T-cell (primary cell): Measurements from ENCODE around the gene TRPC1. TPM values are rescaled to one million over a fixed set of nuclear protein-coding genes. Genes with fewer than 3 reads are reported as not detected.

Experiments
- ATAC-seq, 4 experiments: fragments of 200-7000 bp in 3 of 4; fragments of 150-1000 bp in 1 of 4; cut with Tn5 transposase; replicated peaks in 1 of 4; 1 replicate in 3 of 4; 2 replicates in 1 of 4; pipeline ENCODE4 v1.10.0; 2021; ENCODE audit warnings: moderate library complexity in 3 of 4, mild to moderate bottlenecking in 2 of 4, moderate number of reproducible peaks in 1 of 4
- CTCF ChIA-PET, 2 donors: fragments of 300-600 bp; sonication (Branson Sonifier 250); formaldehyde crosslinking; loops; one replicate each; lab custom pipeline; 2022; ENCODE audit warnings: antibody characterized with exemption in 2 of 2; lab: Charles Lee
- POLR2A ChIA-PET, 2 donors: fragments of 300-600 bp; sonication (Branson Sonifier 250); formaldehyde crosslinking; loops; one replicate each; lab custom pipeline; 2022; ENCODE audit warnings: antibody characterized with exemption in 2 of 2; lab: Charles Lee
- DNase-seq, 35 experiments: peaks; one replicate each; pipeline versions ENCODE4 v3.0.0 to v3.0.0-alpha.2; 2013 to 2023
- H3K27ac ChIP-seq: one replicate; pipeline ENCODE4 v1.5.1; 2013; ENCODE audit warnings: low read length
- H3K27me3 ChIP-seq, 2 experiments: replicated peaks in 1 of 2; 1 replicate in 1 of 2; 2 replicates in 1 of 2; pipeline versions ENCODE4 v1.6.1 to v1.7.0; 2013; ENCODE audit warnings: low read length in 1 of 2, mixed read lengths in 1 of 2; ENCODE audit not compliant: control insufficient read depth in 2 of 2, insufficient read depth in 2 of 2; ENCODE audit errors: extremely low read depth in 1 of 2
- H3K36me3 ChIP-seq, 2 donors: 1 replicate in 1 of 2; 2 replicates in 1 of 2; pipeline versions ENCODE4 v1.6.1 to v1.7.0; 2013; ENCODE audit warnings: low read length in 1 of 2; ENCODE audit not compliant: control insufficient read depth in 2 of 2, insufficient read depth in 1 of 2; ENCODE audit errors: extremely low read depth in 1 of 2
- H3K4me1 ChIP-seq, 2 experiments: 1 replicate in 1 of 2; 2 replicates in 1 of 2; pipeline versions ENCODE4 v1.6.1 to v1.7.0; 2013; ENCODE audit warnings: low read length in 2 of 2, mixed read lengths in 1 of 2; ENCODE audit not compliant: insufficient read depth in 2 of 2, control insufficient read depth in 1 of 2; ENCODE audit errors: extremely low read depth in 1 of 2
- H3K4me3 ChIP-seq, 2 donors: 1 replicate in 1 of 2; 2 replicates in 1 of 2; pipeline versions ENCODE4 v1.5.1 to v1.7.0; 2013; ENCODE audit warnings: mild to moderate bottlenecking in 2 of 2, low read length in 1 of 2, moderate library complexity in 1 of 2; ENCODE audit not compliant: control insufficient read depth in 1 of 2; ENCODE audit errors: extremely low read depth in 1 of 2
- H3K9me3 ChIP-seq: 2 replicates; pipeline ENCODE4 v1.7.0; 2013
- H3K27ac Mint-ChIP-seq, 2 donors: one replicate each; pipeline ENCODE4 v1.8.0; 2020 to 2021; ENCODE audit warnings: mild to moderate bottlenecking in 2 of 2, mixed read lengths in 2 of 2
- H3K27me3 Mint-ChIP-seq, 2 donors: one replicate each; pipeline ENCODE4 v1.8.0; 2021 to 2022; ENCODE audit warnings: mixed read lengths in 2 of 2
- H3K36me3 Mint-ChIP-seq: one replicate; pipeline ENCODE4 v1.8.0; 2021; ENCODE audit warnings: mixed read lengths
- H3K4me1 Mint-ChIP-seq, 3 donors: one replicate each; pipeline ENCODE4 v1.8.0; 2020 to 2022; ENCODE audit warnings: mixed read lengths in 3 of 3, mild to moderate bottlenecking in 1 of 3
- H3K4me3 Mint-ChIP-seq, 3 donors: one replicate each; pipeline ENCODE4 v1.8.0; 2020 to 2022; ENCODE audit warnings: mild to moderate bottlenecking in 3 of 3, mixed read lengths in 3 of 3, moderate library complexity in 3 of 3
- H3K9me3 Mint-ChIP-seq, 3 donors: one replicate each; pipeline ENCODE4 v1.8.0; 2020 to 2022; ENCODE audit warnings: mixed read lengths in 3 of 3
- WGBS: methylation state at CpG from one replicate; pipeline ENCODE4 v1.1.5; 2013; ENCODE audit warnings: missing lambda C conversion rate; ENCODE audit not compliant: insufficient coverage; 5-methylcytosine and 5-hydroxymethylcytosine counted together
- total RNA-seq, 35 experiments: library from RNA in 6 of 35; stranded (reverse) in 6 of 35; fragments of 120-200 nt in 1 of 35; gene quantifications; one replicate each; pipeline versions ENCODE4 v1.2.1 to v1.2.4 and lab custom pipeline; 2013 to 2026

The TRPC1 gene
- total RNA-seq = 1 to 10 TPM; 3.9 to 7.5 (median 4.4) TPM
- 7.4 TPM for total RNA-seq (2013)
- total RNA-seq (lab: John Stamatoyannopoulos, UW) = 1.5 to 14.7 (median 6.6) reads per million in 29 experiments

- Histone ChIP-seq H3K4me3 (peak within 1 kb of the TSS; percentile 56 to 69), H3K27me3 (peaks cover 2 to 10% of the 10 kb centered on the region in 2 experiments), H3K9me3 (no peaks in the 10 kb centered on the region), H3K36me3 (no peaks in the 10 kb centered on the region), H3K27ac (peak within 1 kb of the TSS; percentile 62), H3K4me1 (peaks cover 0 to 11% of the 10 kb centered on the region in 2 experiments)
- POLR2A ChIA-PET = interaction anchor here (0.6 to 1.0 kb wide), 7 partner anchors 12 to 150 kb away, joined by 3 to 8 read pairs (median 3); no protein-coding TSS in a partner anchor
- CTCF ChIA-PET = interaction anchor here (0.6 to 0.8 kb wide), 2 partner anchors 137 to 1249 kb away, joined by 3 read pairs; no protein-coding TSS in a partner anchor
- ATAC-seq (peak; percentile 92 to 95 (median 94)), DNase-seq (peak in 34 of 35 experiments; percentile 55 to 91 (median 74))
- Mint-ChIP-seq H3K4me1 (peaks cover 11 to 32% (median 13%) of the 10 kb centered on the region in 3 donors), H3K27ac (peak within 1 kb of the TSS; percentile 70 to 90), H3K9me3 (no peaks in the 10 kb centered on the region), H3K36me3 (no peaks in the 10 kb centered on the region), H3K27me3 (peaks cover 24 to 25% of the 10 kb centered on the region in 2 donors), H3K4me3 (peak within 1 kb of the TSS; percentile 84 to 89 (median 87))
- WGBS = under 1% methylated on average over 56 of the region's 73 CpGs
Observed at GRCh38 chr3:142723968-142724681, at the start of gene TRPC1. TRPC1 (plus strand) TSS chr3:142724034; CDS start chr3:142724560, 526 bp downstream.

GRCh38 chr3:142676151-142676550 lies 47.7 kb upstream of the TRPC1 start:
- no peak overlapping the region for H3K27ac ChIP-seq
- H3K36me3 Mint-ChIP-seq = peaks cover 5% of the 10 kb centered on the region
- H3K36me3 ChIP-seq = no peaks in the 10 kb centered on the region
- ATAC-seq (no peak), DNase-seq (no peak)
- ChIA-PET CTCF (interaction anchor here in 1 of 2 donors (0.6 kb wide), 1 partner anchor 28 kb away, joined by 3 read pairs; no protein-coding TSS in a partner anchor), POLR2A (no interaction called here)
- no peaks in the 10 kb centered on the region for H3K27me3 ChIP-seq
- no CpG with 5 or more reads among the region's 2 CpGs for WGBS
- no peaks in the 10 kb centered on the region for H3K9me3 Mint-ChIP-seq
- H3K27me3 Mint-ChIP-seq = no peaks in the 10 kb centered on the region
- no peaks in the 10 kb centered on the region for H3K4me1 ChIP-seq
- no peak overlapping the region for H3K27ac Mint-ChIP-seq
- H3K4me3 ChIP-seq = no peak overlapping the region
- no peaks in the 10 kb centered on the region for H3K4me1 Mint-ChIP-seq
- no peaks in the 10 kb centered on the region for H3K9me3 ChIP-seq
- H3K4me3 Mint-ChIP-seq = no peak overlapping the region

GRCh38 chr3:142680710-142681109 lies 43.1 kb upstream of the TRPC1 start:
- H3K4me3 Mint-ChIP-seq = no peak overlapping the region
- Histone ChIP-seq H3K4me1 (no peaks in the 10 kb centered on the region), H3K4me3 (no peak overlapping the region), H3K27ac (no peak overlapping the region), H3K36me3 (no peaks in the 10 kb centered on the region), H3K9me3 (no peaks in the 10 kb centered on the region), H3K27me3 (no peaks in the 10 kb centered on the region)
- no peaks in the 10 kb centered on the region for H3K4me1 Mint-ChIP-seq
- WGBS = no CpG with 5 or more reads among the region's 2 CpGs
- DNase-seq (no peak), ATAC-seq (no peak)
- H3K36me3 Mint-ChIP-seq = peaks cover 4% of the 10 kb centered on the region
- ChIA-PET POLR2A (interaction anchor here in 1 of 2 donors (0.5 kb wide), 1 partner anchor 436 kb away, joined by 9 read pairs; no protein-coding TSS in a partner anchor), CTCF (no interaction called here)
- no peaks in the 10 kb centered on the region for H3K27me3 Mint-ChIP-seq
- no peaks in the 10 kb centered on the region for H3K9me3 Mint-ChIP-seq
- no peak overlapping the region for H3K27ac Mint-ChIP-seq

GRCh38 chr3:142690613-142691012 lies 33.2 kb upstream of the TRPC1 start:
- CTCF ChIA-PET = no interaction called here

GRCh38 chr3:142691527-142691926 lies 32.3 kb upstream of the TRPC1 start:
- no peaks in the 10 kb centered on the region for H3K9me3 ChIP-seq
- no peaks in the 10 kb centered on the region for H3K27me3 Mint-ChIP-seq
- no peak overlapping the region for H3K4me3 Mint-ChIP-seq
- ATAC-seq (no peak), DNase-seq (no peak)
- no peaks in the 10 kb centered on the region for H3K36me3 Mint-ChIP-seq
- no CpG with 5 or more reads among the region's 2 CpGs for WGBS
- POLR2A ChIA-PET = no interaction called here
- no peak overlapping the region for H3K27ac ChIP-seq
- H3K27ac Mint-ChIP-seq = no peak overlapping the region
- no peaks in the 10 kb centered on the region for H3K4me1 ChIP-seq
- H3K4me3 ChIP-seq = no peak overlapping the region
- no peaks in the 10 kb centered on the region for H3K27me3 ChIP-seq
- H3K9me3 Mint-ChIP-seq = no peaks in the 10 kb centered on the region
- H3K4me1 Mint-ChIP-seq = no peaks in the 10 kb centered on the region
- CTCF ChIA-PET = no interaction called here
- no peaks in the 10 kb centered on the region for H3K36me3 ChIP-seq

More at GRCh38 chr3:142690613-142691012, 33.2 kb upstream of the TRPC1 start:
- Histone ChIP-seq H3K27ac (no peak overlapping the region), H3K27me3 (no peaks in the 10 kb centered on the region), H3K4me3 (no peak overlapping the region), H3K9me3 (no peaks in the 10 kb centered on the region), H3K36me3 (no peaks in the 10 kb centered on the region), H3K4me1 (no peaks in the 10 kb centered on the region)
- WGBS = no CpG with 5 or more reads among the region's 2 CpGs
- Mint-ChIP-seq H3K9me3 (no peaks in the 10 kb centered on the region), H3K4me3 (no peak overlapping the region), H3K36me3 (no peaks in the 10 kb centered on the region), H3K27ac (no peak overlapping the region), H3K4me1 (no peaks in the 10 kb centered on the region), H3K27me3 (no peaks in the 10 kb centered on the region)
- POLR2A ChIA-PET = no interaction called here
- ATAC-seq = no peak
- no peak for DNase-seq

- H3K27ac ChIP-seq = no peak overlapping the region
- no peak for ATAC-seq
- no peaks in the 10 kb centered on the region for H3K36me3 ChIP-seq
- H3K4me1 ChIP-seq = no peaks in the 10 kb centered on the region
- H3K27me3 ChIP-seq = no peaks in the 10 kb centered on the region
- H3K9me3 Mint-ChIP-seq = no peaks in the 10 kb centered on the region
- no peak overlapping the region for H3K4me3 ChIP-seq
- CTCF ChIA-PET = no interaction called here
- H3K27me3 Mint-ChIP-seq = no peaks in the 10 kb centered on the region
- H3K36me3 Mint-ChIP-seq = no peaks in the 10 kb centered on the region
- POLR2A ChIA-PET = no interaction called here
- no peaks in the 10 kb centered on the region for H3K9me3 ChIP-seq
- H3K4me1 Mint-ChIP-seq = no peaks in the 10 kb centered on the region
- WGBS = 88% methylated on average over 4 of the region's 7 CpGs
- no peak overlapping the region for H3K27ac Mint-ChIP-seq
- no peak overlapping the region for H3K4me3 Mint-ChIP-seq
- no peak for DNase-seq
Observed at GRCh38 chr3:142693136-142693853, 30.5 kb upstream of the TRPC1 start.
